Prostate gland (tissue), 2 donors: ENCODE results near the gene CSF2RB.

ENCODE experiments used
- POLR2A ChIP-seq: fragments of 450-650 bp; IDR thresholded peaks from one replicate; pipeline ENCODE4 v1.6.1; 2016; ENCODE audit warnings: antibody characterized with exemption, mild to moderate bottlenecking
- POLR2AphosphoS5 ChIP-seq: sonication (generic); formaldehyde crosslinking; IDR thresholded peaks from one replicate; pipeline ENCODE4 v1.6.1; 2017; ENCODE audit warnings: antibody characterized with exemption
- TF ChIP-seq, protein P1 (sequence below), 4 experiments: fragments of 200-600 bp in 2 of 4; fragments of 450-650 bp in 2 of 4; sonication (generic) in 2 of 4; IDR thresholded peaks; 1 replicate in 3 of 4; 2 replicates in 1 of 4; pipeline ENCODE4 v1.5.1; 2016 to 2019; ENCODE audit warnings: antibody characterized with exemption in 4 of 4, mild to moderate bottlenecking in 2 of 4, moderate library complexity in 2 of 4

- TF ChIP-seq, protein P1, sequence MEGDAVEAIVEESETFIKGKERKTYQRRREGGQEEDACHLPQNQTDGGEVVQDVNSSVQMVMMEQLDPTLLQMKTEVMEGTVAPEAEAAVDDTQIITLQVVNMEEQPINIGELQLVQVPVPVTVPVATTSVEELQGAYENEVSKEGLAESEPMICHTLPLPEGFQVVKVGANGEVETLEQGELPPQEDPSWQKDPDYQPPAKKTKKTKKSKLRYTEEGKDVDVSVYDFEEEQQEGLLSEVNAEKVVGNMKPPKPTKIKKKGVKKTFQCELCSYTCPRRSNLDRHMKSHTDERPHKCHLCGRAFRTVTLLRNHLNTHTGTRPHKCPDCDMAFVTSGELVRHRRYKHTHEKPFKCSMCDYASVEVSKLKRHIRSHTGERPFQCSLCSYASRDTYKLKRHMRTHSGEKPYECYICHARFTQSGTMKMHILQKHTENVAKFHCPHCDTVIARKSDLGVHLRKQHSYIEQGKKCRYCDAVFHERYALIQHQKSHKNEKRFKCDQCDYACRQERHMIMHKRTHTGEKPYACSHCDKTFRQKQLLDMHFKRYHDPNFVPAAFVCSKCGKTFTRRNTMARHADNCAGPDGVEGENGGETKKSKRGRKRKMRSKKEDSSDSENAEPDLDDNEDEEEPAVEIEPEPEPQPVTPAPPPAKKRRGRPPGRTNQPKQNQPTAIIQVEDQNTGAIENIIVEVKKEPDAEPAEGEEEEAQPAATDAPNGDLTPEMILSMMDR (IDR thresholded peaks at IDR 0.05): no peak
- TF ChIP-seq POLR2A (no peak), POLR2AphosphoS5 (no peak)
These were observed 5.3 kb downstream of the CSF2RB start for GRCh38 chr22:36918586-36919284.
